SIG-M5 treated with dmso at 0.1 percent for 504 hours (cell line): ENCODE results near the gene S100A1.
"Not testable (repeated sequence)": the region's sequence is repeated elsewhere in the genome, so short reads cannot be mapped to it uniquely, and the experiment has no call there.

Experiments
- DNase-seq: peaks from one replicate; lab custom pipeline; 2025; ENCODE audit not compliant: unreplicated experiment; lab: John Stamatoyannopoulos, UW

The S100A1 gene

DNA sequence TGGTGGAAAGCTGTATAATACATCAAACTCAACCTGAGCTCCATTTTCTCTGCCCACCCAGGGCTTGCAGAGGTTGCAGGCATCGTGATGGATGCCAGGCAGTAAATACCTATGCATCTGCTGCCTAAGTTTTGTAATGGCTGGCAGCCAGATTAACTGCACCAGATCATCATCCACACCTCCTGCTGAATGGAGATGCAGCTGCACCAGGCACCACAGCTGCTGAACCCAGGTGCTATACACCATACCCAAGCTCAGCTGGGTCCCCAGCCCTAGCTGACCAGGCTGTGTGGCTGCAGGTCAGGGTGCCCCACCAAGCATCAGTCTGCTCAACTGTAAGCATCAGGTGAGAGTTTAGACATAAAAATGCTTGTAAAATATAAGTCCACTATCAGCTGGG, 23.5 kb downstream of the S100A1 start:
- DNase-seq, result no peak

DNA sequence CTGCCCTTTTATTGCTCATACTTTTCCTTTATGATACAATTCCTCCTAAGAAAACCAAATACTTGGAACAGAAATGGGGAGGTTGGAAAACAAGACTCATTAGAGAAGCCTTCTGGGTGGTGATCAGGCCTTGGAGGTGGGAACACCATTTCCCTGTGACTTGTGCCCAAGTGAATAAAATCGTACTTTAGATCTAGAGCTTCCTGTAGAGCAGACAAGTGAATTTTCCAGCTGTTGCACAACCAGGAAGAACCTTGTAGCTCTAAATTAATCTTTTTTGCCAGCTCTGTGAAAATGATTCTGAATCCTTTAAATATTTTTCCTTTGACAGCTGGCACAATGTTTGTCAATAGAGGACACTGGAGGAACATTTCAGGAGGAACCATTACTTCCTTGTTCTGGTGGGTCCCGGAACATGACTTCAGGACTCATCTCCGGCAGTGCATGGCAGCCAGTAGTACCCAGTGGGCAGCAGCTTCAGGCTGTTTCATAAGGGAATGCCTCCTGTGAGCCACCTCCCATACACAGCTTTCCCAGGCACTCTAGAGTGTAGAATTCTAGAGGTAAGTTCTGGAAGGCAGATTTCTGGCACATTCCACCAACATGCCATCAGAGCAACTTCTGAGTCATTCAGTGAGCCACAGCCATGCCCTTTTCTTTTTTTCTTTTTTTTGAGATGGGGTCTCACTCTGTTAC, 24.7 kb downstream of the S100A1 start:
- no peak for DNase-seq

DNA sequence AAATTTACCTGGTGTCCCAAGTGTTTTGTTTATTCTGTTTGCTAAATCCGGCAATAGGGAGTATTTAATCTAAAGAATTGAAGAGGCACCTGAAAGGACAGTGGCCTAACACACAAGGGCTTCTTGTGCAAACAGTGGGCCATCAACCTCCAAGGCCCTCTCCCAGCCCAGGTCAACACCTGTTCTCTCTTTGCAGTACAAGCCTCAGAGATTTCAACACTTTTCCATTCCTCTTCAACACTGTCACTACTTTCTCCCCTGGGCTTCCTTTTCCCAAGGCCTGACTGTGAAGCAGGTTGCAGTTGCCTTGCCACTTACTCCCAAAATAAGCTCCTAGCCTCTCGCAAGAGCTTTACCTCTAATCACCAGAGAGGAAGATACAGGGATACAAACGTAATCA, 27.1 kb downstream of the S100A1 start:
- DNase-seq, result no peak

DNA sequence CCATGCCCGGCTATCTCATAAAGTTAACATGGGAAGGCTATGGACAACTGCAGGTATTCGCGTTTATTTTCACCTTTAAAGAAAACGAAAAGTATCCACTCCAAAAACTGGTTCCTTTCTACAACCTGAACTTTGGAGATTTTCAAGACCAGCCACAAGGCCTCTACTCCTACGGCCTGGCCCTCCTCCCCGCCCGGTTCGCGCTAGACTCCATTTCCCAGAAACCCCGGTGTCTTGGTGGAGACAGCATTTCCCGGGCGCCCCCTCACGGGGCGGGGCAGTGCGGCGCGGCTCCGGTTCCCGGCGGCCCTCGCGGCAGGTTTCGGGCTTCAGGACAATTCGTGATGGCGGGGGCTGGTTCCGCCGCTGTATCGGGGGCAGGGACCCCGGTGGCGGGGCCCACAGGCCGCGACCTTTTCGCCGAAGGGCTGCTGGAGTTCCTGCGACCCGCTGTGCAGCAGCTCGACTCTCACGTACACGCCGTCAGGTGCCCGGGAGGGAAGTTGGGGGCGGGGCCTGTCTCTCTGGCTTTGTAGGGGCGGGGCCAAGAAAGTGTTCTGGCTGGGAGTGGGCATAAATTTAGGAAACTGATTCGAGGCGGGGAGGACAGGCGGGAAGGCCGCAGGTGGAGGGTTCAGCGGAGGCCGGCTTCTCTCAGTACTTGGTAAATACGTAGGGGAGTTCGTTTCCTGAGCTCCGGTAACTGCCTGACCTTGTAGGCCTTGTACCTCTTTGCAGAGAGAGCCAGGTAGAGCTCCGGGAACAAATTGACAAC, 30.4 kb downstream of the S100A1 start, which contains the start of gene SNAPIN:
SNAPIN (plus strand) TSS at position 304 of the 775 bp plus-strand sequence; CDS start at position 345, 41 bp downstream.
- DNase-seq, result peak; percentile 93

DNA sequence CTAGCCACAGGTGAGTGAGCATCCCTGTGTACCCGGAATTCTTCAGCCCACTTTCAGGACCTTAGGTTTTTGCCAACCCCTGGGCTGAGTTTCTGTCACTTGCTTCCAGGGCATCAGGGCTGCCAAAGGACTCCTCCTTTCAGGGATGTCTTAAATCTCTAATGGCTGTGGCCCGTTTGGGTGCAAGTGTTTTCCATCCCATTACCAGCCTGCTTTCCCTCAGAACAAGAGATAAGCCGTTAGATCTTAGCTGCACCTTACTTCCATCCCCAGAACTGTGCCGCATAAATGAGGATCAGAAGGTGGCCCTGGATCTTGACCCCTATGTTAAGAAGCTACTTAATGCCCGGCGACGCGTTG, 30.9 kb downstream of the S100A1 start:
- no peak for DNase-seq

GRCh38 chr1:153659656-153660055, 31.4 kb downstream of the S100A1 start:
- DNase-seq, result no peak

GRCh38 chr1:153661111-153661708, 33.0 kb downstream of the S100A1 start:
- no peak for DNase-seq

- DNase-seq, result no peak
These were observed 34.0 kb downstream of the S100A1 start for GRCh38 chr1:153662269-153662668.

DNA sequence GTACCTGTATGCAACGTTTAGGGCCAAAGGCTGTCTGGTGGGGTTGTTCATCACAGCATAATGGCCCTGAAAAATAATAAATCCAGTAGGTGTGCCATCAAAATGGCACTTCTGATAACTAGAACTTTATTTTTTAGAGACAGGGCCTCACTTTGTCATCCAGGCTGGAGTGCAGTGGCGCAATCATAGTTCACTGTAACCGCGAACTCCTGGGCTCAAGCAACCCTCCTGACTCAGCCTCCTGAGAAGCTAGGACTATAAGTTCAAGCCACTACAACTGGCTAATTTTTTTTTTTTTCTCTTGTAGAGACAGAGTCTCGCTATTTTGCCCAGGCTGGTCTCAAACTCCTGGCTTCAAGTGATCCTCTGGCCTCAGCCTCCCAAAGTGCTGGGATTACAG, 35.0 kb downstream of the S100A1 start:
- peak; percentile 53 for DNase-seq

DNA sequence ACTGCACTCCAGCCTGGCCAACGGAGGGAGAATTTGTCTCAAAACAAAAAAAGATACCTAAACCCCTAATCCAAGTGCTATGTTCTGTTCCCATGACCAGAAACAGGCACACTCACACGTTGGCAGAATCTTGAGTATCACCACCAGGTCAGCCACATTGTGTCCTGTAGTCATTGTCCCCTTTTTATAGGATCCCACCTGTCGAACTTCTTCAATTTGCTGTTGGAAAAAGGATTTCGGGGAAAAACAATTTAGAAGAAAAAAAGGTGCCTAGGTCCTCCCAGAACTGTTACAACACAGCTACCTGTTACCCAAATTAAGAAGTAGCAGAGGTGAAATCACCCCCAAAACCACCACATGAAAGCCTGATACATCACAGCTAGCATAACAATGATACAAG, 39.2 kb downstream of the S100A1 start:
- DNase-seq, result no peak

- not testable (repeated sequence) for DNase-seq
These were observed 40.4 kb downstream of the S100A1 start for GRCh38 chr1:153668672-153669071.

DNA sequence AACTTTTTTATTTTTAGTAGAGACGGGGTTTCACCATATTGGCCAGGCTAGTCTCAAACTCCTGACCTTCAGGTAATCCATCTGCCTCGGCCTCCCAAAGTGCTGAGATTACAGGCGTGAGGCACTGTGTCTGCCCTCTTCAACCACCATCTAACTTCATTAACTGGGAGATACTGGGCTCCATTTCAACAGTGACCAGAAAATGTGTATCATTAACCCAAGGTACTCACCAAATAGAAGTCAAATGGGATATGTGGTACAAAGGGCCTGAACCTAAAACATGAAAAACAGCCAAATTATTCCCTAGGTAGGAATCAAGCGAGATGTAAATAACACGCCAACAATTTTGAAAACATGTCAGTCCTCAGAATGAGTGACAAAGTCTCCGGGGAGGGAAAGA, 41.4 kb downstream of the S100A1 start:
- no peak for DNase-seq

GRCh38 chr1:153670257-153670858, 42.1 kb downstream of the S100A1 start:
- no peak for DNase-seq

DNA sequence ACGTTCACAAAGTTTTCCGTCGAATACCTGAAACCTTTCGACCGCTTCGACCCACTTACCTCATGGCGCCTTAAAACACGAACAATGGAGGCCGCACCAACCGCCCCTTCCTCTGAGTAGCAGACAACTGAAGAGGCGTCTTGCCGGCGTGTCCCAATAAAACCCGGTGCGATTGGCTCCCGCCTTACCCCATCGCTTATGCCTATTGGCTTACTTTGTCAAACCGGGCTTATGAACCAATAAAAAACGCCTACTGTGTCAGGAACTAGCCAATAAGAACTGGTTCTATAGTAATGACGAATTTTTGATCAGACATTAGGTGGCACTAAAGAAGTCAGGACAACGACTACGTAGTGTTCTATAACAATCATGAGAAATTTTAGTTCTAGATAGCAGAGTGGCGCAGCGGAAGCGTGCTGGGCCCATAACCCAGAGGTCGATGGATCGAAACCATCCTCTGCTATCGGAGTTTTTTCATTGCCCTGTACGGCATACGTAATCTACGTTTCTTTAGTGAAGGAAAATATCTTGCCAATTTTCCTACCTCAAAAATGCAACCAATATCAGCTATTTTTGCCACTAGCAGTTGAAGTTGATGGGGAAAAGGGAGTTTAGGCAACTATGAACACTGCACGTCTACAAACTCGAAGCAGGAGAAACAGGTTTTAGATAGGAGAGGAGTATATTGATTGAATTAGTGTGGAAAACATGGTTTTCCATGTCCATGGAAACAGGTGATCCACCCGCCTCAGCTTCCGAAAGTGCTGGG, 42.8 kb downstream of the S100A1 start, which contains the start of gene ILF2:
ILF2 (minus strand) TSS at position 135 of the 769 bp plus-strand sequence; CDS start at position 64, 71 bp downstream.
- DNase-seq, result peak; percentile 100

DNA sequence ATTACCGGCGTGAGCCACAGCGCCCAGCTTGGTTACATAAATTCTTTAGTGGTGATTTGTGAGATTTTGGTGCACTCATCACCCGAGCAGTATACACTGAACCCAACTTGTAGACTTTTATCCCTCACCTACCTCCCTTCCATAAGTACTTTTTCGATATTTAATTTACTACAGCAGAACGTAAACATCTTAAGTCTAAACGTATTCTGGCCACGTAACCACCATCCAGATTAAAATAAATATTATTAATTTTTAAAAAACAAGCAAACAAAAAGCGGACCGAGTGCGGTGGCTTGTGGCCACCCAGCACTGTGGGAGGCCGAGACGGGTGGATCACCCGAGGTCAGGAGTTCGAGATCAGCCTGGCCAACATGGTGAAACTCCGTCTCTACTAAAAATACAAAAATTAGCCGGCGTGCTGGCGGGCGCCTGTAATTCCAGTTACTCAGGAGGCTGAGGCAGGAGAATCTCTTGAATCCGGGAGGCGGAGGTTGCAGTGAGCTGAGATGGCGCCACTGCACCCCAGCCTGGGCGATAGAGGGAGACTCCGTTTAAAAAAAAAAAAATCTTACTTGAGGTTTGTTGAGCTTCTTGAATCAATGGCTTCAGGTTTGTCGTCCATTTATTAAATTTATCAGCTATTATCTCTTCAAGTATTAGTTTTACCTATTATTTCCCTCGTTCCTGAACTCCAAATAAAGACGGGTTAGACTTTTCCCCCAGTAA, 43.6 kb downstream of the S100A1 start:
- DNase-seq, result peak; percentile 78

GRCh38 chr1:153673511-153673910, 45.3 kb downstream of the S100A1 start:
- DNase-seq, result no peak

- peak; percentile 54 for DNase-seq
These were observed 49.7 kb downstream of the S100A1 start for GRCh38 chr1:153677718-153678518.

GRCh38 chr1:153678519-153679336, 50.5 kb downstream of the S100A1 start, which contains the start of gene NPR1:
Gene NPR1 (plus strand): TSS chr1:153678688. CDS start chr1:153679109, 421 bp downstream.
- DNase-seq, result no peak
